Mononuclear cell (primary cell): ENCODE data around the gene L3MBTL2. TPM values are rescaled to one million over a fixed set of nuclear protein-coding genes. Genes with fewer than 3 reads are reported as not detected.
"Not testable (repeated sequence)": the region's sequence is repeated elsewhere in the genome, so short reads cannot be mapped to it uniquely, and the experiment has no call there.

ENCODE experiments used
- H3K27me3 ChIP-seq: 2 replicates; pipeline ENCODE4 v1.6.0; 2011; ENCODE audit warnings: low read length, control low read depth; ENCODE audit not compliant: insufficient read depth
- H3K4me1 ChIP-seq: 2 replicates; pipeline ENCODE4 v1.5.1; 2011; ENCODE audit warnings: mild to moderate bottlenecking, low read length, control low read depth; ENCODE audit not compliant: insufficient read depth
- H3K4me3 ChIP-seq: 2 replicates; pipeline ENCODE4 v1.5.1; 2011; ENCODE audit warnings: mild to moderate bottlenecking, low read length, moderate library complexity
- H3K9me3 ChIP-seq: 2 replicates; pipeline ENCODE4 v1.5.1; 2011; ENCODE audit warnings: low read depth, mild to moderate bottlenecking, control low read depth, low read length
- total RNA-seq: library from RNA; depleted of rRNA; stranded (reverse); fragments of >200 nt; gene quantifications from one replicate; pipeline ENCODE4 v1.2.3, GENCODE V29; 2012

Gene L3MBTL2
- 8.9 TPM for total RNA-seq

DNA sequence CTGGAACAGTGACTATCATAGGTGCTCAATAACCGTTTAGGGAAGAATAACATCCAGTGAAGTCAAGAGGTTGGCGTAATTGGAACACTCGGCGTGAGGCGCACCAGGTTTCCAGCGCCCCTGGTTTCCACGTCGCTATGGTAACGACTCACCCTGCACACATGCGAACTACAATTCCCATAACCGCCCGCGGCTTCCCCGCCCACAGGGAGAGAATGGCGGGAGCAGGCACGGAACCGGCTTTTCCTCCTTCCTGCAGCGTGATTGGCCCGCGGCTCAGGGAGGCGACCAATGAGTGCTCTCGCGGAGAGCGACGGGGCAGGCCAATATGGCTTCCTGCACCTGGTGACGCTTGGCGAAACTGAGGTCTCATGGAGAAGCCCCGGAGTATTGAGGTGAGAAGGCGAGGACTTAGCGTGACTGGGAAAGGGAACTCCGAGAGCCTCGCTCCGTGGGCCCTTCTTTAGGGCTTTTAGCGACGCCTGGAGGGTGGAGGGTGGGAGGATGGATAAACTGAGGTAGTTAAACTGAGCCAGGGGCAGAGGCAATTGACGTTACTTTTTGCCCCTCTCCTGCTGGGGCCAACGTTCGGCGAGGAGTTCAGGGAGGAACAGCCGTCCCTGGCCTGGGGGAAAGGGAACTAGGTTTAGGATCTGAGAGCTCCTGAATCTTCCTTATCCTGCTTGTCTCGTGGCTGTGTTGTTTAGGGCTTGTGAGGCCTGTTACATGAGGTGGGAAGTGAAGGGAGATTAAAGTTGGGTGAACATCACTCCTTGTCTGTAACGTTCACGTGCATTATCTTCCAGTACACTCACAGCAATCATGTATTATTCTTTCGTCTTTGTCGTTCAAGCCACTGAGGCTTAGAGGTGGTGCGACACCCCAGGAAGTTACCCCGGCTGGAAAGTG, at the start of gene L3MBTL2:
Gene L3MBTL2, plus strand, starts transcription at position 321 of the 909 bp plus-strand sequence. Its CDS starts 51 bp downstream, at position 372.
- H3K4me1 ChIP-seq = peaks cover 10% of the 10 kb centered on the region
- H3K4me3 ChIP-seq = peak within 1 kb of the TSS; percentile 76
- H3K27me3 ChIP-seq = no peaks in the 10 kb centered on the region
- no peaks in the 10 kb centered on the region for H3K9me3 ChIP-seq

GRCh38 chr22:41157083-41157482, 48.0 kb upstream of the L3MBTL2 start:
- no peaks in the 10 kb centered on the region for H3K27me3 ChIP-seq
- H3K4me1 ChIP-seq = no peaks in the 10 kb centered on the region
- H3K4me3 ChIP-seq = no peak overlapping the region
- no peaks in the 10 kb centered on the region for H3K9me3 ChIP-seq

DNA sequence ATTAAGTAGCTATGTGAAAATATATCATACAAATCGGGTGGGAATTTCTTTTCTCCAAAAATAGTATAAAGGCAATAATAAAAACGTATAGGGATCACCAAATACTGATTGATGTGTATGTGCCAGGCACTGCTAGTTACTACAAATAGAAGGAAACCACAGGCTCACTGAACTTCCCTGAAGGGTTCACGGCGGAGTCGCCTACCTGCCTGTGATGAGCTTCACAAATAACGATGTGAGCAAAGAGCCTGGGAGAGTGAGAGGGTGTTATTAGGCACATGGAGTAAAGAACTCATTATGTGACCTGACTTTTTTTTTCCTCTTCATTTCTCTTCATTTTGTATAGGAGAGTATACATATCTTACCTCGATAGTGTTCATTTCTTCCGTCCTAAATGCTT, 36.0 kb upstream of the L3MBTL2 start:
- no peak overlapping the region for H3K4me3 ChIP-seq
- no peaks in the 10 kb centered on the region for H3K4me1 ChIP-seq
- H3K27me3 ChIP-seq = no peaks in the 10 kb centered on the region
- no peaks in the 10 kb centered on the region for H3K9me3 ChIP-seq

GRCh38 chr22:41171996-41172395, 33.1 kb upstream of the L3MBTL2 start:
- no peak overlapping the region for H3K4me3 ChIP-seq
- H3K27me3 ChIP-seq = no peaks in the 10 kb centered on the region
- H3K4me1 ChIP-seq = no peaks in the 10 kb centered on the region
- H3K9me3 ChIP-seq = no peaks in the 10 kb centered on the region

DNA sequence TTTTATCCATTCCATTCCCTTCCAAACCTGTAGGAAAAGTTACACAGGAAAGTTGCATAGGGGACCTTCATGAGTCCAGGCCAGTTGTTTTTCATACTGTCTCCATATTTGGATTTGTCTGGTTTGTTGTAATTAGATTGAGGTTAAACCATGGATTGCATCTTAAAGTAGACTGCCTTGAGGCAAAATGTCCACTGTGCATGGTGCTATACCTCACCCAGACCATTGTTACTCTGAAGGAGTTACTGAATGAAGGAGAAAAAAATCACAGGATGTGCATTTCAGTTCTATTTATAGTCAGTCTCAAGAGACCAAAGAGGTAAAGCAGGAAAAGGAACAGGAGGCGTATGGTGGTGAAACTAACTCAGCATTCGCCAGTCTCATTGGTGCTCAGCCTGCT, 29.6 kb upstream of the L3MBTL2 start:
- Histone ChIP-seq H3K9me3 (no peaks in the 10 kb centered on the region), H3K27me3 (no peaks in the 10 kb centered on the region), H3K4me3 (no peak overlapping the region), H3K4me1 (no peaks in the 10 kb centered on the region)

GRCh38 chr22:41177040-41177621, 28.0 kb upstream of the L3MBTL2 start:
- no peaks in the 10 kb centered on the region for H3K4me1 ChIP-seq

DNA sequence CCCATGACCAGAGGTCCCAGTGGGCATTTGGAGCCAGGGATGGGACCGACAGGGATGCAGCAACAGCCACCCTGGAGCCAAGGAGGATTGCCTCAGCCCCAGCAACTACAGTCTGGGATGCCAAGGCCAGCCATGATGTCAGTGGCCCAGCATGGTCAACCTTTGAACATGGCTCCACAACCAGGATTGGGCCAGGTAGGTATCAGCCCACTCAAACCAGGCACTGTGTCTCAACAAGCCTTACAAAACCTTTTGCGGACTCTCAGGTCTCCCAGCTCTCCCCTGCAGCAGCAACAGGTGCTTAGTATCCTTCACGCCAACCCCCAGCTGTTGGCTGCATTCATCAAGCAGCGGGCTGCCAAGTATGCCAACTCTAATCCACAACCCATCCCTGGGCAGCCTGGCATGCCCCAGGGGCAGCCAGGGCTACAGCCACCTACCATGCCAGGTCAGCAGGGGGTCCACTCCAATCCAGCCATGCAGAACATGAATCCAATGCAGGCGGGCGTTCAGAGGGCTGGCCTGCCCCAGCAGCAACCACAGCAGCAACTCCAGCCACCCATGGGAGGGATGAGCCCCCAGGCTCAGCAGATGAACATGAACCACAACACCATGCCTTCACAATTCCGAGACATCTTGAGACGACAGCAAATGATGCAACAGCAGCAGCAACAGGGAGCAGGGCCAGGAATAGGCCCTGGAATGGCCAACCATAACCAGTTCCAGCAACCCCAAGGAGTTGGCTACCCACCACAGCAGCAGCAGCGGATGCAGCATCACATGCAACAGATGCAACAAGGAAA, 27.3 kb upstream of the L3MBTL2 start:
- no peak overlapping the region for H3K4me3 ChIP-seq
- no peaks in the 10 kb centered on the region for H3K9me3 ChIP-seq
- H3K27me3 ChIP-seq = no peaks in the 10 kb centered on the region
- no peaks in the 10 kb centered on the region for H3K4me1 ChIP-seq

More at GRCh38 chr22:41177040-41177621, 28.0 kb upstream of the L3MBTL2 start:
- Histone ChIP-seq H3K4me3 (no peak overlapping the region), H3K9me3 (no peaks in the 10 kb centered on the region), H3K27me3 (no peaks in the 10 kb centered on the region)

GRCh38 chr22:41178425-41178975, 26.6 kb upstream of the L3MBTL2 start:
- Histone ChIP-seq H3K4me3 (no peak overlapping the region), H3K9me3 (no peaks in the 10 kb centered on the region), H3K27me3 (no peaks in the 10 kb centered on the region), H3K4me1 (no peaks in the 10 kb centered on the region)

- not testable (repeated sequence) for H3K9me3 ChIP-seq, H3K27me3 ChIP-seq, H3K4me1 ChIP-seq, H3K4me3 ChIP-seq
Measured at GRCh38 chr22:41180362-41180761, 24.8 kb upstream of the L3MBTL2 start.

DNA sequence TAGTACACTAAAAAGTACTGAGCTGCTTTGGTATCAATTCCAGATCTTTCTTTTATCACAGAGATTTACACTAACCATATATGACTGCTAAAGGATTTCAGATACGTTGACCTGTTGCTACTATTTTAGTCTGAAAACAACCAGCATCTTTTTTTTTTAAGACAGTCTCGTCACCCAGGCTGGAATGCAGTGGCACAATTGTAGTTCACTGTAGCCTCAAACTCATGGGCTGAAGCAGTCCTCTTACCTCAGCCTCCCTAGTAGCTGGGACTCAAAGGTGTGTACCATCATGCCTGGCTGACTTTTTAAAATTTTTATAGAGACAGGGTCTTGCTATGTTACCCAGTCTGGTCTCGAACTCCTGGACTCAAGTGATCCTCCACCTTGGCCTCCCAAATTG, 24.2 kb upstream of the L3MBTL2 start:
- Histone ChIP-seq H3K9me3 (no peaks in the 10 kb centered on the region), H3K27me3 (no peaks in the 10 kb centered on the region), H3K4me1 (no peaks in the 10 kb centered on the region), H3K4me3 (no peak overlapping the region)

GRCh38 chr22:41181349-41182241, 23.5 kb upstream of the L3MBTL2 start:
- H3K9me3 ChIP-seq = no peaks in the 10 kb centered on the region
- no peaks in the 10 kb centered on the region for H3K27me3 ChIP-seq
- no peaks in the 10 kb centered on the region for H3K4me1 ChIP-seq
- H3K4me3 ChIP-seq = no peak overlapping the region

DNA sequence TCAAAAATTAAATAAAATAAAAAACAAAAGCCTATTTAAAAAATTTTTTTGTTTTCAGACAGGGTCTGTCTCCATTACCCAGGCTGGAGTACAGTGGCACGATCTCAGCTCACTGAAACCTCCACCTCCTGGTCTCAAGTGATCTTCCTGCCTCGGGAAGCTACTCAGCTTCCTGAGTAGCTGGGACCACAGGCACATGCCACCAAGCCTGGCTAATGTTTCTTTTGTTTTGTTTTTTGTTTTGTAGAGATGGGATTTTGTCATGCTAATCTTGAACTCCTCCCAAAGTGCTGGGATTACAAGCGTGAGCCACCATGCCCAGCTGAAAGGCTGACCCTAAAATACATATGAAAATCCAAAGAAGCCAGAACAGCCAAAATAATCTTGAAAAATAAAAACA, 20.4 kb upstream of the L3MBTL2 start:
- Histone ChIP-seq H3K4me1 (no peaks in the 10 kb centered on the region), H3K27me3 (no peaks in the 10 kb centered on the region), H3K4me3 (no peak overlapping the region), H3K9me3 (no peaks in the 10 kb centered on the region)

GRCh38 chr22:41191467-41191866, 13.6 kb upstream of the L3MBTL2 start:
- Histone ChIP-seq H3K4me3 (no peak overlapping the region), H3K9me3 (no peaks in the 10 kb centered on the region), H3K27me3 (no peaks in the 10 kb centered on the region), H3K4me1 (no peaks in the 10 kb centered on the region)

DNA sequence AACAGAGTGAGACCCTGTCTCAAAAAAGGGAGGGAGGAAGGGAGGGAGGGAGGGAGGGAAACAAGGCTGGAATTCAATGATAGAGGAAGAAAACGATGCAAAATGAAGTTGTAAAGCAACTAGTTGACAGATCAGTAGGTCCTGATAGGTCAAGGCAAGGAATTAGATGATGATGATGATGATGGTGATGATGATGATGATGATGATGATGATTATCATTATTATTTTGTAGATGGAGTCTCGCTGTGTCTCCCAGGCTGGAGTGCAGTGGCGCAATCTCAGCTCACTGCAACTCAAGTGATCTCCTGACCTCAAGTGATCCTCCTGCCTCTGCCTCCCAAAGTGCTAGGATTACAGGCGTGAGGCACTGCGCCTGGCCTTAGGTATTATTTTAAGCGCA, 11.3 kb upstream of the L3MBTL2 start:
- no peak overlapping the region for H3K4me3 ChIP-seq
- no peaks in the 10 kb centered on the region for H3K27me3 ChIP-seq
- H3K4me1 ChIP-seq = peaks cover 18% of the 10 kb centered on the region

More for the DNA sequence above, 11.3 kb upstream of the L3MBTL2 start:
- no peaks in the 10 kb centered on the region for H3K9me3 ChIP-seq
